Measurements from ENCODE around the gene NLRP1. TPM values are rescaled to one million over a fixed set of nuclear protein-coding genes. Genes with fewer than 3 reads are reported as not detected.

The NLRP1 gene
- total RNA-seq (ENCODE audit: low replicate concordance) = 7.3 and 39.5 TPM in 2 replicates

DNA sequence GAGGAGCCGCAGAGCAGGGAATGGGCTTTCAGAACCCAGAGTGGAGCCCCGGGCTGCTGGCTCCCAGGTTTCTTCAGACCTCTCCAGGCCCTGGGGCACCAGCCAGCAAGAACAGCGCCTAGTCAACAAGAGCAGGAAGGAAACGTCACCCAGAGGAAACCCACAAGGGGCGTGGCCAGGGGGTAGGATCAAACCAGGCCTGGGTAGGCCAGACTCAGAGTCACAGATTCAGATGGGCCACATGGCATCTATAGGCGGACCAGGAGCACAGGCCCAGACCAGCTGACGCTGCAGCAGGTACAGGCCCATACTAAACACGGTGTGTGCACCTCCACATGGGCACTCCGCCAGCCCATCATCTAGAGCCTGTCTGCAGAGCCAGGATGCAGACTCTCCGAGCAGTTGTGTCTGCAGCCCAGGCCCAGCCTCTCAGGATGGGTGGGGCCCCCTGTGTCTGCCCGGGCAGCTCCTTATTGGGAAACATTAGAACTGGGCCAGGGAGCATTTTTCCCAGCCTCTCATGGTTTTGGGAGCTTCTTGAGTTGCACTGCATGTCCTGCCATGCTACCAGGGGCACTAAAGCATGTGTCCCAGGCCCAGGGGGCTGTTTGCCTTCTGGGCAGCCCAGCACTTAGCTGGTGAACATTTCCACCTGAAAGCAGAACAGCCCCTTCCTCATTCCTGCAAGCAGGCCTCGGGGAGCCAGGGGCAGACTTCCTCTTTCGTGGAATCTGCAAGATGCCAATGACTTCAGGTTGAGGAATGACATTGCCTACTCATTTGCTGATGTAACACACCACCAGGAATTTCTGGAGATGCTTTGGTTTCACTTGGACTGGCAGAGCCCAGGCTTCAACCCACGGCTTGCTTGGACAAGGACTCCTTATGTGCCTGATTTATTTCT, at the start of gene NLRP1:
Gene NLRP1, minus strand, starts transcription at position 127 of the 904 bp plus-strand sequence. CDS start 552 bp downstream, outside the sequence.

DNA sequence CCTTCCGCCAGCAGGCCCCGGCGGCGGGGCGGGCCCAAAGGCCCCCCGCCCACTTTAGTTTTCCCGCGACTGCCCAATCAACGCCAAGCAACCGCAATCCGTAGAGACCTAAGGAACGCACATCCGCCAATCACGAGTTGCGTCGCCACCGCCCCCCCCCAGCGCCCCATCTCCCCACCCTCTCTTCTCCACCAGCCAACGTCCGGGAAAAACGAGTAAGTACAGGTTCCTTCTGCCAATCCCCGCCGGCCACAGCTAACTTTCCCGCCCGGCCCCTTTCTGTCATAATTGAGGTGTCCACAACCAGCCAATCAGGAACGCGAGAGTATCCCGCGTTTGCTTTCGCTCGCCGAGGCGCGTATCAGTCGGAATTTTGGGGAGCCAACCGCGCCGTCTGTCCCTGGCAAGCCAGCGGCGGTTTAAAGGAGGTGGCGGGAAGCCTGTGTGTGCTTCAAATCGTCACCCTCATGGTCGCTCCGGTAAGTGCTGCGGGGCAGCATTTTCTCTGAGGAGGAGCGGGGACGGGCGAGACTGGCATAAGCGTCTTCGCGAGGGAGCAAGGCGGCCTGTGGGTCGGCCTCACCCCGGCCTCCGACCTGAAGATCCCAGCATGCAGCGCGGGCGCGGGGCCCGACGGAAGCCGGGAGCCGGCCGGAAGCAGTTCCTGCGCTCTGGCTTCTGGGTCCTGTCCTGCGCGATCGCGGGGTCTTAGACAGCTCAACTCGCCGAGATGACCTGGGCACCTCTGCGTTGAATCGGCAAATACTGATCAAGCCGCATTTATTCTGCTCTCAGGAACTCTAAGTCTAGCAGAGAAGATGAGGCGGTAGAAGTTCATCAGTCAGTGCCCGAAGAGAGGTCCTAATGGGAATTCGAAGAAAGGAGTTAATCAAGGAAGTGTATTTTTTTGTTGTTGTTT, 97.8 kb downstream of the NLRP1 start, which contains the start of gene MIS12:
Gene MIS12, plus strand, starts transcription at position 361 of the 919 bp plus-strand sequence. CDS start 2,297 bp downstream, outside the sequence.

DNA sequence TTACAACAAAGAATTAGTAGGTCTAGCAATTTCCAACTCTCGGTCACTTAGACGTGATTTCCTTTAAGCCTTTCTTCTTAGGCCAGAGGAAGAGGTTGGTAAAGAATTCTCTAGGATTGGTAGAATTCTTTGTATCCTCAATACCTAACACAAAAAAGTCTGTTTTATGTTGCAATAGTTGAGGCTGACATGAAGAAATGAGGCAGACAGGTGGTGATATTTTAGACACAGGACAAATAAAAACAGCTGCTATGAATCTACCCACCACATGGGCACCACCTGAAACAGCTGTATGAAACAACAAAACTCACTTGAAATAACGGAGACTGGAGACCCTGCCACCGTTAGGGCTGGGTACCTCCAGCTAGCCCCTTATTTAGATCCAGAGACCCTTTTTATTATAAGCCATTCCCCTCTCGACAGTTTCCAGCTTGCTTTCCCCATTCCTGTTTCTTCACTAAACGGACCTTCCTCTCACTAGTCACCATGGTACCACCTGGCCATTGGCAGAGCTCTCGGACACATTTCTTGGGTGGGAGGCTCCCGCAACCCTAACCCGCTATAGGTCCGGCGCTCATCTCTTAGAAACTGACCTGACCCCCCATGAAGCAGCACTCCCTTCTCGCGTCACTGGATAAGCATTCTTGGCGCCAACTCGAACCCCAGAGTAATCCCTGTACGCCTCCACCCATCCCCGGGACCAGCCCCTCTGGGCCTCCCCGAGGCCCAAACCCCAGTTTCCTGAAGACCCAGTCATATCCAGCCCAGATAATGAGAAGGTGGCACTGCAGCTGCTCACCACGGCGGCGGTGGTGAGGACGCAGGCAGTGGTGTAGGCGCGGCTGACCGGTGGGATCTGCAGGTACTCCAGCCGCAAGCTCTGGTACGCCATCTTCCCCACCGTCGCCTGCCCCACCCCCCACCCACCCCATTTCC, 98.8 kb downstream of the NLRP1 start, which contains the start of gene DERL2:
Gene DERL2, minus strand, starts transcription at position 909 of the 936 bp plus-strand sequence. Its CDS starts 17 bp downstream, at position 892.

Other genes with a start within 250 kb of the NLRP1 start
- 54.3 and 73.6 TPM in 2 replicates for gene NUP88, start 164.8 kb downstream of the NLRP1 start, total RNA-seq (ENCODE audit: low replicate concordance)
- 31.9 and 48.9 TPM in 2 replicates for gene RPAIN, start 164.3 kb downstream of the NLRP1 start, total RNA-seq (ENCODE audit: low replicate concordance)
- 105 and 188 TPM in 2 replicates for gene C1QBP, start 145.4 kb downstream of the NLRP1 start, total RNA-seq (ENCODE audit: low replicate concordance)
- gene DHX33, start 115.5 kb downstream of the NLRP1 start, total RNA-seq (ENCODE audit: low replicate concordance) = 8.7 and 10.3 TPM in 2 replicates
- gene DERL2, start 98.3 kb downstream of the NLRP1 start, total RNA-seq (ENCODE audit: low replicate concordance) = 17.9 and 23.2 TPM in 2 replicates
- gene MIS12, start 97.9 kb downstream of the NLRP1 start, total RNA-seq (ENCODE audit: low replicate concordance) = 5.6 and 13.5 TPM in 2 replicates

Measured in smooth muscle cell of the coronary artery (primary cell).